ENCODE results near the gene DENND5A.
A peak's percentile ranks its signal among the peaks of the same experiment; 100 is the strongest.
"Not testable (repeated sequence)": the region's sequence is repeated elsewhere in the genome, so short reads cannot be mapped to it uniquely, and the experiment has no call there.

Gene DENND5A

GRCh38 chr11:9210224-9210921 lies 54.8 kb downstream of the DENND5A start:
- no peak for DNase-seq

- not testable (repeated sequence) for DNase-seq
These were observed 55.5 kb downstream of the DENND5A start for GRCh38 chr11:9209604-9210003.

- DNase-seq, result no peak
These were observed 56.2 kb downstream of the DENND5A start for GRCh38 chr11:9208726-9209501.

GRCh38 chr11:9207229-9207628 lies 57.9 kb downstream of the DENND5A start:
- no peak for DNase-seq

- DNase-seq, result no peak
These were observed 58.7 kb downstream of the DENND5A start for GRCh38 chr11:9206496-9206895.

- DNase-seq, result peak; percentile 20 to 26
These were observed 61.3 kb downstream of the DENND5A start for GRCh38 chr11:9203691-9204311.

- DNase-seq, result no peak
These were observed 63.6 kb downstream of the DENND5A start for GRCh38 chr11:9201372-9202162.

GRCh38 chr11:9200471-9200870 lies 64.7 kb downstream of the DENND5A start:
- no peak for DNase-seq

- DNase-seq, result no peak
These were observed 71.8 kb downstream of the DENND5A start for GRCh38 chr11:9193316-9193715.

- DNase-seq, result no peak
These were observed 72.6 kb downstream of the DENND5A start for GRCh38 chr11:9192561-9192960.

GRCh38 chr11:9190326-9191016 lies 74.7 kb downstream of the DENND5A start:
- DNase-seq, result not testable (repeated sequence)

- DNase-seq, result not testable (repeated sequence)
These were observed 76.3 kb downstream of the DENND5A start for GRCh38 chr11:9188860-9189259.

- no peak for DNase-seq
These were observed 77.5 kb downstream of the DENND5A start for GRCh38 chr11:9187616-9188015.

GRCh38 chr11:9184516-9184915 lies 80.6 kb downstream of the DENND5A start:
- no peak for DNase-seq

GRCh38 chr11:9182180-9182871 lies 82.8 kb downstream of the DENND5A start:
- no peak for DNase-seq

- DNase-seq, result no peak
These were observed 84.4 kb downstream of the DENND5A start for GRCh38 chr11:9180784-9181183.

GRCh38 chr11:9179141-9179540 lies 86.0 kb downstream of the DENND5A start:
- DNase-seq, result no peak

GRCh38 chr11:9178716-9179115 lies 86.4 kb downstream of the DENND5A start:
- DNase-seq, result no peak

- no peak for DNase-seq
These were observed 87.6 kb downstream of the DENND5A start for GRCh38 chr11:9177438-9178091.

- no peak for DNase-seq
These were observed 88.6 kb downstream of the DENND5A start for GRCh38 chr11:9176550-9176949.

- DNase-seq, result no peak
These were observed 89.0 kb downstream of the DENND5A start for GRCh38 chr11:9176136-9176535.
